HCT116 (cell line): ENCODE data around the gene ZNF646. TPM values are rescaled to one million over a fixed set of nuclear protein-coding genes. Genes with fewer than 3 reads are reported as not detected.

Source experiments
- ATAC-seq: fragments of 200-7000 bp; cut with Tn5 transposase; 2 replicates; pipeline ENCODE4 v1.9.1; 2020; ENCODE audit warnings: mild to moderate bottlenecking, moderate library complexity
- BruUV-seq: library from RNA; stranded (reverse); fragments of 400-500 nt; replicated peaks from 2 replicates; lab custom pipeline; 2021; lab: Mats Ljungman, UMichigan
- CTCF ChIA-PET: fragments of 300-600 bp; sonication (Branson Sonifier 250); formaldehyde crosslinking; loops from one replicate; lab custom pipeline; 2021; ENCODE audit warnings: antibody characterized with exemption; lab: Charles Lee
- POLR2A ChIA-PET: fragments of 300-600, 350-600 bp; sonication (Branson Sonifier 250); formaldehyde crosslinking; loops from one replicate; lab custom pipeline; 2021; ENCODE audit warnings: antibody characterized with exemption; lab: Charles Lee
- RAD21 ChIA-PET, 2 experiments: fragments of 300-600 bp; sonication (Branson Sonifier 250); formaldehyde crosslinking; loops; one replicate each; lab custom pipeline; 2023; ENCODE audit warnings: low total read pairs in 2 of 2; ENCODE audit not compliant: uncharacterized antibody in 2 of 2, unreplicated experiment in 2 of 2, low non-redundant PET in 1 of 2; lab: Charles Lee
- DNase-seq: peaks from one replicate; pipeline ENCODE4 v3.0.0-alpha.2; 2010; ENCODE audit warnings: low read depth, low spot score
- H2AFZ ChIP-seq: fragments of 200-600 bp; shearing (Covaris generic), sonication (generic); 2 replicates; pipeline ENCODE4 v1.6.1; 2017; ENCODE audit warnings: low read depth, mixed run types, mixed read lengths, antibody characterized with exemption, low read length; ENCODE audit not compliant: poor library complexity, severe bottlenecking
- H3K27ac ChIP-seq: 2 replicates; pipeline ENCODE4 v1.5.1; 2012; ENCODE audit warnings: low read depth, low read length
- H3K27me3 ChIP-seq: fragments of 200-600 bp; sonication (generic); 2 replicates; pipeline ENCODE4 v1.6.1; 2016; ENCODE audit warnings: mixed run types, low read length, mixed read lengths; ENCODE audit not compliant: insufficient read depth
- H3K36me3 ChIP-seq, 2 experiments: fragments of 200-500 bp in 1 of 2; fragments of 200-600 bp in 1 of 2; sonication (Bioruptor generic) in 1 of 2; sonication (generic) in 1 of 2; 2 replicates each; pipeline versions ENCODE4 v1.5.1 to v1.6.1; 2014 to 2016; ENCODE audit warnings: low read length in 2 of 2, inconsistent platforms in 1 of 2, mixed read lengths in 1 of 2, mixed run types in 1 of 2; ENCODE audit not compliant: insufficient read depth in 2 of 2, control insufficient read depth in 1 of 2
- H3K4me1 ChIP-seq, 2 experiments: fragments of 200-600 bp in 1 of 2; sonication (generic) in 1 of 2; 2 replicates each; pipeline versions ENCODE4 v1.5.1 to v1.6.1; 2012 to 2017; ENCODE audit warnings: low read length in 2 of 2, inconsistent platforms in 1 of 2, mild to moderate bottlenecking in 1 of 2, mixed read lengths in 1 of 2, mixed run types in 1 of 2, moderate library complexity in 1 of 2; ENCODE audit not compliant: insufficient read depth in 2 of 2, control insufficient read depth in 1 of 2
- H3K4me2 ChIP-seq: fragments of 200-600 bp; sonication (generic); 2 replicates; pipeline ENCODE4 v1.6.1; 2017; ENCODE audit warnings: mixed run types, low read length, mixed read lengths
- H3K4me3 ChIP-seq, 2 experiments: fragments of 200-600 bp in 1 of 2; sonication (generic) in 1 of 2; replicated peaks in 1 of 2; 2 replicates each; pipeline ENCODE4 v1.5.1; 2011 to 2016; ENCODE audit warnings: low read length in 2 of 2, control low read depth in 1 of 2, low read depth in 1 of 2, mild to moderate bottlenecking in 1 of 2, mixed read lengths in 1 of 2, mixed run types in 1 of 2
- H3K79me2 ChIP-seq: fragments of 200-600 bp; sonication (generic); 2 replicates; pipeline ENCODE4 v1.6.1; 2017; ENCODE audit warnings: mild to moderate bottlenecking, mixed run types, low read length, moderate library complexity, mixed read lengths; ENCODE audit not compliant: insufficient read depth
- H3K9ac ChIP-seq: fragments of 200-600 bp; sonication (generic); 2 replicates; pipeline ENCODE4 v1.6.1; 2016; ENCODE audit warnings: low read length, mixed read lengths
- H3K9me2 ChIP-seq: fragments of 200-600 bp; sonication (generic), shearing (Covaris generic); 2 replicates; pipeline ENCODE4 v1.6.1; 2017; ENCODE audit warnings: mixed run types, mild to moderate bottlenecking, moderate library complexity; ENCODE audit not compliant: insufficient read depth
- H3K9me3 ChIP-seq, 2 experiments: fragments of 200-500 bp in 1 of 2; fragments of 200-600 bp in 1 of 2; sonication (Bioruptor generic) in 1 of 2; sonication (generic) in 1 of 2; 2 replicates each; pipeline ENCODE4 v1.6.1; 2014 to 2017; ENCODE audit warnings: low read length in 2 of 2, mixed read lengths in 2 of 2, inconsistent platforms in 1 of 2, low read depth in 1 of 2, mild to moderate bottlenecking in 1 of 2, mixed run types in 1 of 2, moderate library complexity in 1 of 2; ENCODE audit not compliant: control insufficient read depth in 1 of 2, insufficient read depth in 1 of 2
- H4K20me1 ChIP-seq: fragments of 200-600 bp; sonication (generic), shearing (Covaris generic); 2 replicates; pipeline ENCODE4 v1.6.1; 2017; ENCODE audit warnings: mixed run types, mild to moderate bottlenecking, moderate library complexity; ENCODE audit not compliant: insufficient read depth
- ATF3 ChIP-seq: IDR thresholded peaks from 2 replicates; pipeline ENCODE4 v1.6.1; 2012
- CBX3 ChIP-seq: IDR thresholded peaks from 2 replicates; pipeline ENCODE4 v1.6.1; 2012; ENCODE audit warnings: low read depth
- CEBPB ChIP-seq: IDR thresholded peaks from 2 replicates; pipeline ENCODE4 v1.6.1; 2012; ENCODE audit warnings: low read depth
- EGR1 ChIP-seq: IDR thresholded peaks from 2 replicates; pipeline ENCODE4 v1.6.1; 2012; ENCODE audit warnings: low read depth
- ELF1 ChIP-seq: IDR thresholded peaks from 2 replicates; pipeline ENCODE4 v1.6.1; 2012; ENCODE audit warnings: low read depth, borderline replicate concordance
- EZH2 ChIP-seq: fragments of 200-600 bp; sonication (generic); IDR thresholded peaks from 2 replicates; pipeline ENCODE4 v1.6.1; 2017; ENCODE audit warnings: antibody characterized with exemption, mixed run types
- EZH2phosphoT487 ChIP-seq: fragments of 200-600 bp; IDR thresholded peaks from 2 replicates; pipeline ENCODE4 v1.6.1; 2018; ENCODE audit warnings: antibody characterized with exemption, borderline replicate concordance
- FOSL1 ChIP-seq: IDR thresholded peaks from 2 replicates; pipeline ENCODE4 v1.6.1; 2012; ENCODE audit warnings: low read depth
- JUND ChIP-seq: IDR thresholded peaks from 2 replicates; pipeline ENCODE4 v1.6.1; 2012
- POLR2A ChIP-seq: IDR thresholded peaks from 2 replicates; pipeline ENCODE4 v1.7.0; 2011; ENCODE audit warnings: borderline replicate concordance; ENCODE audit not compliant: insufficient read depth, insufficient read length; ENCODE audit errors: extremely low read depth
- POLR2AphosphoS5 ChIP-seq: IDR thresholded peaks from 2 replicates; pipeline ENCODE4 v1.6.1; 2011; ENCODE audit warnings: mild to moderate bottlenecking, low read depth, low read length, moderate library complexity
- RAD21 ChIP-seq: IDR thresholded peaks from 2 replicates; pipeline ENCODE4 v1.6.1; 2012; ENCODE audit warnings: low read depth, mild to moderate bottlenecking
- REST ChIP-seq: IDR thresholded peaks from 2 replicates; pipeline ENCODE4 v1.6.1; 2012; ENCODE audit warnings: low read depth
- SIN3A ChIP-seq: IDR thresholded peaks from 2 replicates; pipeline ENCODE4 v1.6.1; 2012; ENCODE audit warnings: low read depth
- SP1 ChIP-seq: IDR thresholded peaks from 2 replicates; pipeline ENCODE4 v1.6.1; 2012; ENCODE audit warnings: low read depth
- YY1 ChIP-seq: IDR thresholded peaks from 2 replicates; pipeline ENCODE4 v1.6.1; 2011; ENCODE audit warnings: low read length, low read depth, moderate library complexity, mild to moderate bottlenecking; ENCODE audit not compliant: insufficient replicate concordance; ENCODE audit errors: extremely low read depth
- ZFX ChIP-seq: fragments of 450-650 bp; IDR thresholded peaks from 2 replicates; pipeline ENCODE4 v1.6.1; 2017
- ZNF274 ChIP-seq: fragments of 200-500 bp; sonication (Bioruptor generic); IDR thresholded peaks from 2 replicates; pipeline ENCODE4 v1.6.1; 2014; ENCODE audit warnings: mild to moderate bottlenecking, low read depth, low read length, inconsistent platforms
- intact Hi-C: fragments of 100-400 bp; cut with micrococcal nuclease; formaldehyde crosslinking; loops from 2 replicates; pipeline ENCODE4 v1.10.0; 2022
- total RNA-seq: library from RNA; stranded (reverse); gene quantifications from one replicate; pipeline ENCODE4 v1.2.1, GENCODE V29; 2021; ENCODE audit not compliant: unreplicated experiment

The ZNF646 gene
- total RNA-seq, 1 experiment from 2014 or later, result 17.7 TPM

GRCh38 chr16:31063843-31064611 lies 10.2 kb upstream of the ZNF646 start:
- H3K4me1 ChIP-seq, result peaks cover 0 to 10% of the 10 kb centered on the region in 2 experiments; a peak in 2 of 4 replicates
- H4K20me1 ChIP-seq, result no peaks in the 10 kb centered on the region
- ATAC-seq (no peak), DNase-seq (no peak)
- H3K27ac ChIP-seq, result no peak overlapping the region
- H3K4me3 ChIP-seq, result no peak overlapping the region
- no TSS peak for BruUV-seq
- intact Hi-C loops, result no loop called here
- H3K4me2 ChIP-seq, result no peak overlapping the region
- H3K36me3 ChIP-seq, result peaks cover 2 to 19% of the 10 kb centered on the region in 2 experiments; a peak in 2 of 4 replicates
- H3K9me3 ChIP-seq, result no peaks in the 10 kb centered on the region
- RAD21 ChIA-PET, result no interaction called here
- no peak overlapping the region for H2AFZ ChIP-seq
- H3K79me2 ChIP-seq, result peaks cover 44% of the 10 kb centered on the region
- TF ChIP-seq EZH2phosphoT487, result no peak
- no peak for TF ChIP-seq POLR2A
- TF ChIP-seq POLR2AphosphoS5, result no peak
- no peak for TF ChIP-seq REST
- no peak for TF ChIP-seq EGR1
- no peak for TF ChIP-seq FOSL1
- no peak for TF ChIP-seq ATF3
- TF ChIP-seq YY1, result no peak
- TF ChIP-seq EZH2, result no peak
- no peak for TF ChIP-seq ZFX
- no peak for TF ChIP-seq CEBPB
- TF ChIP-seq SIN3A, result no peak
- TF ChIP-seq ZNF274, result no peak
- TF ChIP-seq SP1, result no peak
- TF ChIP-seq ELF1, result no peak
- no peak for TF ChIP-seq RAD21
- no peak for TF ChIP-seq CBX3
- TF ChIP-seq JUND, result no peak
- POLR2A ChIA-PET, result no interaction called here
- no peak overlapping the region for H3K9ac ChIP-seq
- no peaks in the 10 kb centered on the region for H3K27me3 ChIP-seq
- CTCF ChIA-PET, result no interaction called here
- H3K9me2 ChIP-seq, result no peaks in the 10 kb centered on the region
